ENCODE results near the gene OMD. TPM values are rescaled to one million over a fixed set of nuclear protein-coding genes. Genes with fewer than 3 reads are reported as not detected.

The OMD gene
- total and polyA plus RNA-seq, 9 of the 15 experiments (the other 6 are each of a cell fraction or from before 2014, with no cell fraction given): 0.21 TPM; not detected in 8

GRCh38 chr9:92440751-92441046 lies 16.4 kb upstream of the OMD start:
- no peak for ATAC-seq
- WGBS (ENCODE audit: insufficient coverage, low coverage, missing lambda C conversion rate): 65% methylated on average over 6 of the region's 6 CpGs
- Histone ChIP-seq H3K27ac (ENCODE audit: extremely low read depth, low read depth, low read length) (no peak overlapping the region), H3K4me2 (ENCODE audit: insufficient read depth, low read length) (no peak overlapping the region), H3K4me3 (no peak overlapping the region), H3K36me3 (ENCODE audit: control insufficient read depth, insufficient read depth, low read length) (no peaks in the 10 kb centered on the region), H3K79me2 (ENCODE audit: control insufficient read depth, insufficient read depth, low read length) (no peaks in the 10 kb centered on the region), H3K9me3 (replicated peaks; ENCODE audit: control insufficient read depth, insufficient read depth, low read depth, low read length) (no peaks in the 10 kb centered on the region), H3K9me1 (ENCODE audit: control insufficient read depth, insufficient read depth, low read length) (no peaks in the 10 kb centered on the region), H4K20me1 (replicated peaks; ENCODE audit: control insufficient read depth, insufficient read depth, low read length) (no peaks in the 10 kb centered on the region), H3K27me3 (ENCODE audit: control insufficient read depth in 2 of 2, insufficient read depth in 2 of 2, low read length in 2 of 2) (no peaks in the 10 kb centered on the region), H2AFZ (ENCODE audit: low read depth, low read length) (no peak overlapping the region), H3K4me1 (replicated peaks in 1 of 2; ENCODE audit: control insufficient read depth in 2 of 2, insufficient read depth in 2 of 2, low read length in 2 of 2) (no peaks in the 10 kb centered on the region), H3K9ac (ENCODE audit: insufficient read depth in 1 of 2, low read depth in 2 of 2, low read length in 2 of 2) (no peak overlapping the region)
- TF ChIP-seq ZNF696 (CRISPR knock-in tag; conservative IDR thresholded peaks at IDR 0.05): no peak
- TF ChIP-seq ZNF639 (CRISPR knock-in tag; conservative IDR thresholded peaks at IDR 0.05 in 1 of 2, IDR thresholded peaks at IDR 0.05 in 1 of 2): no peak
- TF ChIP-seq CHD4 (IDR thresholded peaks at IDR 0.05; ENCODE audit: insufficient read depth, insufficient replicate concordance, low read depth, low read length, poor library complexity, severe bottlenecking): no peak
- no peak for TF ChIP-seq USF2 (CRISPR knock-in tag; IDR thresholded peaks at IDR 0.05)
- TF ChIP-seq SRF (CRISPR knock-in tag; IDR thresholded peaks at IDR 0.05): no peak
- no peak for TF ChIP-seq PHF21A (IDR thresholded peaks at IDR 0.05; ENCODE audit: borderline replicate concordance, low read depth)
- FAIRE-seq: no peak
- no TSS peak for BruUV-seq (replicated peaks)
- intact Hi-C loops (cut with micrococcal nuclease): no loop called here
- in situ Hi-C loops (cut with MboI): no loop called here
- ChIA-PET POLR2A (interaction anchor here (0.6 kb wide), 1 partner anchor 119 kb away, joined by 3 read pairs; no protein-coding TSS in a partner anchor), CTCF (ENCODE audit: low intra/inter-chr PET ratio) (interaction anchor here (1.2 kb wide), 1 partner anchor 98 kb away, joined by 6 read pairs; no protein-coding TSS in a partner anchor)
- DNase-seq (ENCODE audit: extremely low read depth in 1 of 4, low spot score in 3 of 4): no peak
